ENCODE results near the gene CCM2.

The CCM2 gene

GRCh38 chr7:45069444-45070253 lies 69.6 kb downstream of the CCM2 start:
- no peak for DNase-seq

- DNase-seq = no peak
These were observed 70.2 kb downstream of the CCM2 start for GRCh38 chr7:45070254-45070642.

GRCh38 chr7:45071528-45071927 lies 71.5 kb downstream of the CCM2 start:
- no peak for DNase-seq

GRCh38 chr7:45072131-45073030 lies 72.4 kb downstream of the CCM2 start:
- DNase-seq = peak; percentile 68

- DNase-seq = no peak
These were observed 73.2 kb downstream of the CCM2 start for GRCh38 chr7:45073031-45073785.

- no peak for DNase-seq
These were observed 74.0 kb downstream of the CCM2 start for GRCh38 chr7:45073786-45074527.

- no peak for DNase-seq
These were observed 74.7 kb downstream of the CCM2 start for GRCh38 chr7:45074528-45075354.

GRCh38 chr7:45075355-45075644 lies 75.3 kb downstream of the CCM2 start:
- no peak for DNase-seq

- no peak for DNase-seq
These were observed 76.1 kb downstream of the CCM2 start for GRCh38 chr7:45075871-45076796.

- no peak for DNase-seq
These were observed 76.9 kb downstream of the CCM2 start for GRCh38 chr7:45076946-45077345.

- no peak for DNase-seq
These were observed 77.6 kb downstream of the CCM2 start for GRCh38 chr7:45077579-45077978.

- no peak for DNase-seq
These were observed 78.2 kb downstream of the CCM2 start for GRCh38 chr7:45078125-45078681.

- peak; percentile 52 for DNase-seq
These were observed 80.4 kb downstream of the CCM2 start for GRCh38 chr7:45080265-45080957.

- peak; percentile 51 for DNase-seq
These were observed 81.1 kb downstream of the CCM2 start for GRCh38 chr7:45080958-45081669.

GRCh38 chr7:45081670-45081974 lies 81.6 kb downstream of the CCM2 start:
- DNase-seq = no peak

- peak; percentile 50 for DNase-seq
These were observed 82.2 kb downstream of the CCM2 start for GRCh38 chr7:45082031-45082830.

GRCh38 chr7:45082831-45083331 lies 82.9 kb downstream of the CCM2 start:
- peak; percentile 48 for DNase-seq

GRCh38 chr7:45084336-45084735 lies 84.3 kb downstream of the CCM2 start:
- no peak for DNase-seq
